Vagina (tissue), 2 donors: ENCODE results near the gene RYR3.

Experiments
- CTCF ChIP-seq, 3 experiments: fragments of 450-650 bp in 2 of 3; fragments of 200-600 bp in 1 of 3; sonication (generic) in 1 of 3; IDR thresholded peaks; one replicate each; pipeline ENCODE4 v1.5.1; 2017 to 2019; ENCODE audit warnings: antibody characterized with exemption in 3 of 3, mild to moderate bottlenecking in 2 of 3, moderate library complexity in 2 of 3
- POLR2AphosphoS5 ChIP-seq, 2 donors: sonication (generic); formaldehyde crosslinking; IDR thresholded peaks; one replicate each; pipeline ENCODE4 v1.9.0; 2017; ENCODE audit warnings: antibody characterized with exemption in 2 of 2, mild to moderate bottlenecking in 2 of 2, low read depth in 1 of 2; ENCODE audit not compliant: insufficient read depth in 1 of 2

DNA sequence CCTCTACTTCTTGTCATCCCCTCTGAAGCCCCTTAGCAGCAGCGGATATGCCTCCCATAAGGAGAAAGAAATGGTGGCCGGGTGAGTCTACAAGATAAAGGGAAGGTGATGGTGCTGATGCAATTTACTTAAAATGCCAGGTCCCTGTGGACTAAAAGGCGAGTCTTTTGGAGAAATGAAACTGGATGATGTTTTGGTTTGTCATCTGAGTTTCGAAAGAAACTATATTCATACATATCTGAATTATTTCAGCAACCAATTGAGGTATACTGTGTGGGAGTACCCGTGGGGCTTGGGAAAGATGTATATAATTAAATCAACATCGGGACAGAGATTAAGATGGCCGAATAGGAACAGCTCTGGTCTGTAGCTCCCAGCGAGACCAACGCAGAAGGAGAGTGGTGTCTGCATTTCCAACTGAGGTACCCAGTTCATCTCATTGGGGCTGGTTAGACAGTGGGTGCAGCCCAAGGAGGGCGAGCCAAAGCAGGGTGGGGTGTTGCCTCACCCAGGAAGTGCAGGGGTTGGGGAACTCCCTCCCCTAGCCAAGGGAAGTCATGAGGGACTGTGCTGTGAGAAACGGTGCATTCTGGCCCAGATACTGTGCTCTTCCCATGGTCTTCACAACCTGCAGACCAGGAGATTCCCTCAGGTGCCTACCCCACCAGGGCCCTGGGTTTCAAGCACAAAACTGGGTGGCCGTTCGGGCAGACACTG is 446.9 kb downstream of the RYR3 start:
- TF ChIP-seq CTCF (IDR thresholded peaks at IDR 0.05) (no peak), POLR2AphosphoS5 (IDR thresholded peaks at IDR 0.05; ENCODE audit: insufficient read depth in 1 of 2, low read depth in 1 of 2) (no peak)
